Measurements from ENCODE around the gene RIMKLA. TPM values are rescaled to one million over a fixed set of nuclear protein-coding genes. Genes with fewer than 3 reads are reported as not detected.

The RIMKLA gene
- total RNA-seq, 1 donor, result 0.09 TPM

DNA sequence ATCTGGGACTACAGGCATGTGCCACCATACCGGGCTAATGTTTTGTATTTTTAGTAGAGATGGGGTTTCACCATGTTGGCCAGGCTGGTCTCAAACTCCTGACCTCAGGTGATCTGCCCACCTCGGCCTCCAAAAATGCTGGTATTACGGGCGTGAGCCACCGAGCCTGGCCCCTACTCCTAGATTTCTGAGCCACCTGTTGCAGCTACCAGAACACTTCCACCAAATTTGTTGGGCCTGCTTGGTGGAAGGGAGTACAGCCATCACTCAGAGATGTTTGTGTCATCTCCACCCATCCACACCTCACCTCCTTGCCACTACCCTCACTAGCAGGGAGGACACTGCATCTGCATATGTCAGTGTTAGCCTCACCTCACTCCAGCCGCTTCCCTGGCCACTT lies 5.5 kb downstream of the RIMKLA start:
- no peak for DNase-seq (ENCODE audit: low read depth)
- TF ChIP-seq, protein P1, sequence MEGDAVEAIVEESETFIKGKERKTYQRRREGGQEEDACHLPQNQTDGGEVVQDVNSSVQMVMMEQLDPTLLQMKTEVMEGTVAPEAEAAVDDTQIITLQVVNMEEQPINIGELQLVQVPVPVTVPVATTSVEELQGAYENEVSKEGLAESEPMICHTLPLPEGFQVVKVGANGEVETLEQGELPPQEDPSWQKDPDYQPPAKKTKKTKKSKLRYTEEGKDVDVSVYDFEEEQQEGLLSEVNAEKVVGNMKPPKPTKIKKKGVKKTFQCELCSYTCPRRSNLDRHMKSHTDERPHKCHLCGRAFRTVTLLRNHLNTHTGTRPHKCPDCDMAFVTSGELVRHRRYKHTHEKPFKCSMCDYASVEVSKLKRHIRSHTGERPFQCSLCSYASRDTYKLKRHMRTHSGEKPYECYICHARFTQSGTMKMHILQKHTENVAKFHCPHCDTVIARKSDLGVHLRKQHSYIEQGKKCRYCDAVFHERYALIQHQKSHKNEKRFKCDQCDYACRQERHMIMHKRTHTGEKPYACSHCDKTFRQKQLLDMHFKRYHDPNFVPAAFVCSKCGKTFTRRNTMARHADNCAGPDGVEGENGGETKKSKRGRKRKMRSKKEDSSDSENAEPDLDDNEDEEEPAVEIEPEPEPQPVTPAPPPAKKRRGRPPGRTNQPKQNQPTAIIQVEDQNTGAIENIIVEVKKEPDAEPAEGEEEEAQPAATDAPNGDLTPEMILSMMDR (IDR thresholded peaks at IDR 0.05; ENCODE audit: insufficient read depth, low read length), result no peak
- no peak overlapping the region for H3K4me3 ChIP-seq (ENCODE audit: low read depth, low read length)

DNA sequence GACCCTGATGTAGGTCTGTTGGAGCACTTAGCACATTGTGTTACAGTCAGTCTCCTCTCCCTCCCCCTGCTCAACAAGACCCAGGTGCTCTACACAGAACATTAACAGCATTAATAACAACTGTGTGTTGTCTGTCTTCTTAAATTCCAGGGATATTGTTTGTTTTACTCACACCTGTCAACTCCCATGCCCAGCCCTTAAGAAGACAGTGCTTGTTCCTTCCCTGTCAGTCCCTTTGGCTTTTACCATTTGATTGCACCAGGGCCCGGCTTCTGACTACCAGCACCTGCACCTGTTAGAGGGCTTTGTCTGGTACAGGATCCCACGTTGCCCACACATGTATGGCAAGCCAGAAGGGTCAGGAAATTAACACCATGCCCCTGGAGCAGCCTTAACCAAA lies 11.7 kb downstream of the RIMKLA start:
- DNase-seq (ENCODE audit: low read depth), result no peak
- no peak overlapping the region for H3K4me3 ChIP-seq (ENCODE audit: low read depth, low read length)
- TF ChIP-seq, protein P1 (IDR thresholded peaks at IDR 0.05; ENCODE audit: insufficient read depth, low read length), result no peak

DNA sequence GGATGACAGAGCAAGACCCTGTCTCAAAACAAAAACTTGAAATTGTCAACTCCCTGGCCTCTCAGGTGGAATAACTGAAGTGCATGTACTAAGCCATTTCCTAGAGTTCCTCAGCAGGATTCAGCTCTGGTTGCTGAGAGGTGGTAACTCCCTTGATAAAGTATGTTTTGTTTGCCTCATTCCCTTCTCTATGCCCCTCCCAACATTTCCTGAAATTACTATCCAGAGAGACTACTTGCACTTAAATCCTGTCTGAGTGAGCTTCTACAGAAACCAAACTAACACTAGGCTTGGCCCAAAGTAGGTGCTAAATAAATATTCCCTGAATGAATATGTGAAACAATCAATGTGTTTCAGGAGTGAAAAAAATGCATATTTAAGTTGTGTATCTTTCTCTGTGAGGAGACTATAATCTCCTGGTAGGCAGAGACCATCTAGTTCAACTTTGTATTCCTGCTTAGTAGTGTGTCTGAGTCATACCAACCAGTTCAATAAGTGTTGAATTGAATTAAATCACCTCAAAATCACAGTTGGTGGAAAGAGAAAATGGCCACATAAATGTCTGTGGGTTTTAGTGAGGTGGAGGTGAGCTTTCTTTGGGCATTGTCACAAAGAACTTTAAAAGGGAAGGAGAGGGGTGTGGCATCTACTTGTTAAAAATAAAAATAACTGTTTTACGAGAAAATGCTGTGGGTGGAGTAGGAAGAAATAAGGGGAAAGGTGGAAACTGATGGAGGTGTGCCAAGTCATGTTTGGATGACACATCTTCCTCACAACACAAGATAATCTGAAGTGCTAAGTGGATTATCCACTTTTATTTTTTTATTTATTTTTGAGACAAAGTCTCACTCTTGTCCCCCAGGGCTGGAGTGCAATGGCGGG lies 12.6 kb downstream of the RIMKLA start:
- H3K4me3 ChIP-seq (ENCODE audit: low read depth, low read length), result no peak overlapping the region
- TF ChIP-seq, protein P1 (IDR thresholded peaks at IDR 0.05; ENCODE audit: insufficient read depth, low read length), result no peak
- no peak for DNase-seq (ENCODE audit: low read depth)

DNA sequence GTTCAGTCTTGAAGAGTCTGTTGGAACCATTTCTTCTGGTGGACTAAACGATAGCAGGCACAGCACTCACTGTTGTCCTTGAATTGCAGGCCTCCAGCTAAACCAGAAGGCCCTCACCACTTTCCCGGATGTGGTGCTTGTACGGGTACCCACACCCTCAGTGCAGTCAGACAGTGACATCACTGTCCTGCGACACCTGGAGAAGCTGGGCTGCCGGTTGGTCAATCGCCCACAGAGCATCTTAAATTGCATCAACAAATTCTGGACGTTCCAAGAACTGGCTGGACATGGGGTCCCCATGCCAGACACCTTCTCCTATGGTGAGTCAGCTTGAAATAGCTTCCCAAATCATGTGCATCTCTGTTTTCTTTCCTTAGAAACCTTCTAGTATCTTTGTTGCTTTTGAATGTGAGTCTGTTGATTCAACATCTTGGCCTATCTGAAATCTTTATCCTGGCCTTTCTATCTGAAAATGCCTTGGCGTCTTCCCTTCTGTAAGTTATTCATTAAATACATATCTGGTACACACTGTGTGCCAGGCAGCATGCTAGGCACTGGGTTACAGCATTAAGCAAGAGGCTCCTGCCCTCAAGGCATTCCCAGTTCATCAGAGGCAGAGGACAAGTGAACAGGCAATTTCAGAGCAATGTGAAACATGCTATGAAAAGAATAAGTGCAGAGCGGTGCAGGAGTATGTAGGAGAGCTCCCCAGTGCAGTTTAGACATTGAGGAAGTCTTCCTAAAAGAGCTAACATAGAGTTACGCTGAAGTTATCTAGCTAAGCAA lies 18.9 kb downstream of the RIMKLA start:
- TF ChIP-seq, protein P1 (IDR thresholded peaks at IDR 0.05; ENCODE audit: insufficient read depth, low read length), result no peak
- DNase-seq (ENCODE audit: low read depth), result no peak

DNA sequence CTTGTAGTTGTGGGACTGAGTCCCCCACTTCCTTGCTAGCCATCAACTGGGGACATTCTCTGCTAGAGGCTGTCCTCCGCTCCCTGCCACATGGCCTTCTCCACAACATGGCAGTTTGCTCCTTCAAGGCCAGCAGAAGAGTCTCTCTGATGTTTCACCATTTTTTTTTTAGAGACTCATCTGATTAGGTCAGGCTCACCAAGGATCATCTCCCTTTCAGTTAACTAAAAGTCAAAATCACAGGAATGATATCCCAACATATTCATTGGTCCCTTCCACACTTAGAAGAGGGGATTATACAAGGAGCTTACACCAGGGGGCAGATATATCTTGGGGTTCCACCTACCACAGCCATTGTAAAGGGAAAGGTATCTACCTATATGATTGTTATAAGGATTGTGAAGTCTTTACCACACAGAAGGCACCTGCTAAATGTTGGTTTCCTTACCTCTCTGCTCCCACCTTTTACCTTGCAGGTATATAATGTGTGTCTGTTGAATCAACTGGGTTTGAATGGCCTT lies 23.3 kb downstream of the RIMKLA start:
- DNase-seq (ENCODE audit: low read depth), result no peak
- TF ChIP-seq, protein P1 (IDR thresholded peaks at IDR 0.05; ENCODE audit: insufficient read depth, low read length), result no peak
- H3K4me3 ChIP-seq (ENCODE audit: low read depth, low read length), result no peak overlapping the region

More for the DNA sequence above, 18.9 kb downstream of the RIMKLA start:
- H3K4me3 ChIP-seq (ENCODE audit: low read depth, low read length), result no peak overlapping the region

DNA sequence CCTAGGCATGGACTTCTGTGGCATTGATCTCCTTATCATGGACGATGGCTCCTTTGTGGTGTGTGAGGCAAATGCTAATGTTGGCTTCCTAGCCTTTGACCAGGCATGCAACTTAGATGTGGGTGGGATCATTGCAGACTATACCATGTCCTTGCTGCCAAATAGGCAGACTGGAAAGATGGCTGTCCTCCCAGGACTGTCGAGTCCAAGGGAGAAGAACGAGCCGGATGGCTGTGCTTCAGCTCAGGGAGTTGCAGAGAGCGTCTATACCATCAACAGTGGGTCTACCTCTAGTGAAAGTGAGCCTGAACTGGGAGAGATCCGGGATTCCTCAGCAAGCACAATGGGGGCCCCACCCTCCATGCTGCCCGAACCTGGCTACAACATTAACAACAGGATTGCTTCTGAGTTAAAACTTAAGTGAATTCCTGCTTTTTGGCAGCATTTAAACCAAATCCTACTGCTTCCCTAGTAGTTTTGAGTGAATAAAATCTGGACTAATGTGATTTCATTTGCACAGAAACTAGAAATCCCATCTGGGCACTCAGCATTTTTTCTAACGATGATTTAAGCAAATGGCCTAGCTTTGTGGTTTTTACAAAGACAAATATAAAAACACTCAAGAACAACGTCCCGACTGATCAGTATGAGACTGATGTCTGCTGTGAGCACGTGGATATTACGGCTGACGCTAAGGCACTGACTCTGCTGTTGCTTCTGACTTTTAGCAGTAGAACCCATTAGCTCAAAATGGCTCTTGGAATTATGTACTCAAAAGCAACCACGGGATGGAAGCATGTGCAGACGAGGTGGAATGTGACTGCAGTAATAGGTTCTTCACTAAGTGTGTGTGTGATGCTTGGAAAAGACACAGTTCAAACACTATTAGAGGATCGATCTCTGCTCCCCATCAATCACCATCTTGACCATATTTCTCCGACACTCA lies 34.2 kb downstream of the RIMKLA start:
- H3K4me3 ChIP-seq (ENCODE audit: low read depth, low read length), result no peak overlapping the region
- DNase-seq (ENCODE audit: low read depth), result no peak

More for the DNA sequence above, 34.2 kb downstream of the RIMKLA start:
- TF ChIP-seq, protein P1 (IDR thresholded peaks at IDR 0.05; ENCODE audit: insufficient read depth, low read length), result no peak
